BLaER1 (cell line): Measurements from ENCODE around the gene SLC43A1.

Experiments
- H3K27ac ChIP-seq: shearing (Covaris generic); formaldehyde crosslinking; 2 replicates; pipeline ENCODE4 v1.8.1; 2022
- H3K27me3 ChIP-seq: shearing (Covaris generic); formaldehyde crosslinking; 2 replicates; pipeline ENCODE4 v1.8.1; 2022
- H3K36me3 ChIP-seq: shearing (Covaris generic); formaldehyde crosslinking; 2 replicates; pipeline ENCODE4 v1.8.1; 2022
- H3K4me1 ChIP-seq: shearing (Covaris generic); formaldehyde crosslinking; 2 replicates; pipeline ENCODE4 v1.8.1; 2022
- H3K4me2 ChIP-seq: shearing (Covaris generic); formaldehyde crosslinking; 2 replicates; pipeline ENCODE4 v1.8.1; 2022
- H3K4me3 ChIP-seq: shearing (Covaris generic); formaldehyde crosslinking; 2 replicates; pipeline ENCODE4 v1.8.1; 2022
- H3K9ac ChIP-seq: shearing (Covaris generic); formaldehyde crosslinking; 2 replicates; pipeline ENCODE4 v1.8.1; 2022
- H3K9me3 ChIP-seq: shearing (Covaris generic); formaldehyde crosslinking; 2 replicates; pipeline ENCODE4 v1.8.1; 2022
- H4K20me1 ChIP-seq: shearing (Covaris generic); formaldehyde crosslinking; 2 replicates; pipeline ENCODE4 v1.8.1; 2022
- Cebpa-rat ChIP-seq: shearing (Covaris generic); IDR thresholded peaks from 2 replicates; pipeline ENCODE4 v1.8.1; 2022

Gene SLC43A1

GRCh38 chr11:57466680-57467079 is 48.8 kb downstream of the SLC43A1 start:
- Histone ChIP-seq H3K4me2 (0 out of 2 replicates have a peak overlapping the region, but pooled peaks have one; percentile 9), H3K4me1 (peaks cover 53% of the 10 kb centered on the region), H3K27me3 (peaks cover 8% of the 10 kb centered on the region), H3K36me3 (peaks cover 47% of the 10 kb centered on the region), H3K4me3 (no peak overlapping the region), H3K27ac (no peak overlapping the region), H4K20me1 (peaks cover 35% of the 10 kb centered on the region), H3K9me3 (no peaks in the 10 kb centered on the region), H3K9ac (no peak overlapping the region)
- no peak for TF ChIP-seq Cebpa-rat

DNA sequence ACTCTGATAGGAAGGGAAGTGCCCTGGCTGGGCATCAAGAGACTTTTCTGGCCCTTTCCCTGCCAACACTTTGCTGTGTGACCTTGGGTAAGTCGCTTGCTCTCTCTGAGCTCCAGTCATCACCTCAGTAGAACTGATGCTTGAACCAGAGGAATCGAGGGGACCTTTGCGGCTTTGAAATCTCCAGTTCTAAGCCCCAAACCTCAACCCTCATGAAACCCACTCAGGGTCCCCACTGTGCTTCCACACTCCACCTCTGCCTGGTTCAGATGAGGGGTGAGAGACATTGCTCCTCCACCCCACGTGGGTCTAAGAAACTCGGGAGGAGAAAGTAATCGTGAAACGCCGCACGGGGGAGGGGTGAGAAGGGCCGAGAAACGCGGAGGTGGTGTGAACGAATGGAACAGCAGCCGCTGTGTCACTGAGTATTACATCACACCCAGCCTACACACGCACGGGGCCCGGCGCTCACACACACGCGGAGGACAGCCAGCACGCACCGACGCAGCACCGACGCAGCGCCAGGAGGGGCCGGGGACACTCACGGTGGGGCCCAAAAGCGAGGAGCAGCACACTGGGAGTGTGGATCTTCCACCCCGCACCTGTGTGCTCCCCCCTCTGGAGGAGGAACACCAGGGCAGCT is 50.8 kb downstream of the SLC43A1 start:
- peaks cover 33% of the 10 kb centered on the region for H3K36me3 ChIP-seq
- no peaks in the 10 kb centered on the region for H3K9me3 ChIP-seq
- peaks cover 27% of the 10 kb centered on the region for H3K27me3 ChIP-seq
- H3K4me3 ChIP-seq: no peak overlapping the region
- peak overlapping the region; percentile 48 for H3K9ac ChIP-seq
- H4K20me1 ChIP-seq: peaks cover 37% of the 10 kb centered on the region
- peaks cover 65% of the 10 kb centered on the region for H3K4me1 ChIP-seq
- peak overlapping the region; percentile 72 for H3K4me2 ChIP-seq
- no peak for TF ChIP-seq Cebpa-rat
- 0 out of 2 replicates have a peak overlapping the region, but pooled peaks have one; percentile 49 for H3K27ac ChIP-seq

- no peaks in the 10 kb centered on the region for H3K9me3 ChIP-seq
- TF ChIP-seq Cebpa-rat: no peak
- peaks cover 45% of the 10 kb centered on the region for H4K20me1 ChIP-seq
- H3K27me3 ChIP-seq: peaks cover 34% of the 10 kb centered on the region
- peak overlapping the region; percentile 49; the same call in 1 of the 2 replicates for H3K27ac ChIP-seq
- peak overlapping the region; percentile 72 for H3K4me2 ChIP-seq
- H3K4me3 ChIP-seq: no peak overlapping the region
- peaks cover 25% of the 10 kb centered on the region for H3K36me3 ChIP-seq
- peak overlapping the region; percentile 48 for H3K9ac ChIP-seq
- H3K4me1 ChIP-seq: peaks cover 73% of the 10 kb centered on the region
Observed at GRCh38 chr11:57463671-57464538, 51.6 kb downstream of the SLC43A1 start.

GRCh38 chr11:57462597-57462996 is 52.9 kb downstream of the SLC43A1 start:
- H3K4me2 ChIP-seq: peak overlapping the region; percentile 72; the same call in 1 of the 2 replicates
- H3K4me3 ChIP-seq: no peak overlapping the region
- peaks cover 79% of the 10 kb centered on the region for H3K4me1 ChIP-seq
- H3K27me3 ChIP-seq: peaks cover 47% of the 10 kb centered on the region
- peaks cover 12% of the 10 kb centered on the region; the same call in 1 of the 2 replicates for H3K36me3 ChIP-seq
- peaks cover 50% of the 10 kb centered on the region for H4K20me1 ChIP-seq
- no peak overlapping the region for H3K27ac ChIP-seq
- no peak overlapping the region for H3K9ac ChIP-seq
- no peak for TF ChIP-seq Cebpa-rat
- no peaks in the 10 kb centered on the region for H3K9me3 ChIP-seq

GRCh38 chr11:57461841-57462489 is 53.5 kb downstream of the SLC43A1 start:
- no peak overlapping the region for H3K27ac ChIP-seq
- peaks cover 51% of the 10 kb centered on the region for H4K20me1 ChIP-seq
- H3K9ac ChIP-seq: no peak overlapping the region
- H3K4me2 ChIP-seq: peak overlapping the region; percentile 98
- peaks cover 51% of the 10 kb centered on the region for H3K27me3 ChIP-seq
- peak overlapping the region; percentile 76; the same call in 1 of the 2 replicates for H3K4me3 ChIP-seq
- peaks cover 75% of the 10 kb centered on the region for H3K4me1 ChIP-seq
- TF ChIP-seq Cebpa-rat: no peak
- H3K9me3 ChIP-seq: no peaks in the 10 kb centered on the region
- peaks cover 10% of the 10 kb centered on the region; the same call in 1 of the 2 replicates for H3K36me3 ChIP-seq

DNA sequence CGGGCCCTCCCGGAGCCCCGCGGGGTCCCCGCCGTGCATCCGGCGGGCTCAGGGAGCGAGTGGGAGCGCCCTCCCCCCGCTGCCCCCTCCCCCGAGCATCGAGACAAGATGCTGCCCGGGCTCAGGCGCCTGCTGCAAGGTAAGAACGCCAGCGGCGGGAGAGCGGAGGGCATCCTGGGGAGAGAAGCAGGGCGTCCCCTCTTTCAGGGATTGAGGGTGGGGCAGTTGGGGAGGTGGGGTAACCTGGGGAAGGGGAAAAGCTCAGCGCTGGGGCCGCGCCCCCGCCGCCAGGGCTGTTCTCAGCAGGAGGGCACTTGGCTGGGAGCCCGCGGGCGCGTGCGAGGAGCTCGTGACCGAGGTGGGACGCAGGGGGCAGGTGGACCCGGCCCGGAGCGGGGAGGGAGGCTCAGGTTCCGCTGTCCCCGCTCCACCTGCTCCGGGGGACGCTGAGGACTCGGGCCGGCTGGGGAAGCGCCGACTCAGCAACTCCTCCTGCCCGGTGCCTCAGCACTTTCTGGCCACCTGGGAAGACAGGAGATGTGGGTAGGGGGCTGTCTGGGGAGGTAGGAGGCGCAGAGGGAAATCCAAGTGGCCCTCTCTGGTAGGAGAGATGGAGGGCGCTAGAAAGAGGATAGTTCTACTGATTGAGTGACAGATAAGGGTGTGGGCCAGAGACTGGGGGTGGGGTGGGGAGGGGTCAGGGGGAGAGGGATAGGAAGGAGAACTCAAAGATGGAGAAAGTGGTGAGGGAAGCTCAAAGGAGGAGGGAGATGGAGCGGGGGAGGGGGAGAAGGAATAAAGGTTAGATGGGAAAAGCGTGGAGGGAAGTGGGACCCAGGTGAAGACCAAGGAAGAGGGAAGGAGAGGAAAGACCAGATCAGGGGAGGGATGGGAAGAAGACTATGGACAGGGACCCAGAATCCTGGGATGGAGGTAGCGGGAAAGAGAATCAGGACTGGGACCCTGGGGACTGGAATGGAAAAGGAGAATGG is 54.4 kb downstream of the SLC43A1 start:
- peak overlapping the region; percentile 71 for H3K9ac ChIP-seq
- H3K4me2 ChIP-seq: peak overlapping the region; percentile 98
- peak overlapping the region; percentile 76 for H3K4me3 ChIP-seq
- H3K9me3 ChIP-seq: no peaks in the 10 kb centered on the region
- H3K36me3 ChIP-seq: peaks cover 10% of the 10 kb centered on the region; the same call in 1 of the 2 replicates
- H3K4me1 ChIP-seq: peaks cover 67% of the 10 kb centered on the region
- no peak for TF ChIP-seq Cebpa-rat
- H3K27me3 ChIP-seq: peaks cover 51% of the 10 kb centered on the region
- peaks cover 51% of the 10 kb centered on the region for H4K20me1 ChIP-seq
- H3K27ac ChIP-seq: peak overlapping the region; percentile 26; the same call in 1 of the 2 replicates

GRCh38 chr11:57460022-57460757 is 55.3 kb downstream of the SLC43A1 start, which contains the start of gene RTN4RL2:
TSS of gene RTN4RL2 (plus strand) at chr11:57460528. CDS start at chr11:57460866, 338 bp downstream.
- Histone ChIP-seq H3K4me1 (peaks cover 67% of the 10 kb centered on the region), H3K4me2 (peak within 1 kb of the TSS; percentile 98), H3K36me3 (peaks cover 7% of the 10 kb centered on the region; the same call in 1 of the 2 replicates), H3K4me3 (peak within 1 kb of the TSS; percentile 76), H4K20me1 (peaks cover 48% of the 10 kb centered on the region), H3K9me3 (no peaks in the 10 kb centered on the region), H3K27ac (peak within 1 kb of the TSS; percentile 26; the same call in 1 of the 2 replicates), H3K9ac (peak within 1 kb of the TSS; percentile 71), H3K27me3 (peaks cover 51% of the 10 kb centered on the region)
- no peak for TF ChIP-seq Cebpa-rat
